A673 (cell line): Measurements from ENCODE around the gene CREB3L2.

Experiments used
- EZH2 ChIP-seq: fragments of 200-600 bp; sonication (generic); IDR thresholded peaks from 2 replicates; pipeline ENCODE4 v1.6.1; 2017; ENCODE audit warnings: borderline replicate concordance, low read depth, mild to moderate bottlenecking, mixed read lengths, antibody characterized with exemption, low read length; ENCODE audit not compliant: poor library complexity, severe bottlenecking
- TF ChIP-seq, protein P1 (sequence below): fragments of 300-800, 200-600 bp; sonication (generic); conservative IDR thresholded peaks from 2 replicates; pipeline ENCODE4 v1.5.1; 2017; ENCODE audit warnings: low read depth, mild to moderate bottlenecking, antibody characterized with exemption, low read length, moderate library complexity, mixed read lengths

- TF ChIP-seq EZH2: no peak
- TF ChIP-seq, protein P1, sequence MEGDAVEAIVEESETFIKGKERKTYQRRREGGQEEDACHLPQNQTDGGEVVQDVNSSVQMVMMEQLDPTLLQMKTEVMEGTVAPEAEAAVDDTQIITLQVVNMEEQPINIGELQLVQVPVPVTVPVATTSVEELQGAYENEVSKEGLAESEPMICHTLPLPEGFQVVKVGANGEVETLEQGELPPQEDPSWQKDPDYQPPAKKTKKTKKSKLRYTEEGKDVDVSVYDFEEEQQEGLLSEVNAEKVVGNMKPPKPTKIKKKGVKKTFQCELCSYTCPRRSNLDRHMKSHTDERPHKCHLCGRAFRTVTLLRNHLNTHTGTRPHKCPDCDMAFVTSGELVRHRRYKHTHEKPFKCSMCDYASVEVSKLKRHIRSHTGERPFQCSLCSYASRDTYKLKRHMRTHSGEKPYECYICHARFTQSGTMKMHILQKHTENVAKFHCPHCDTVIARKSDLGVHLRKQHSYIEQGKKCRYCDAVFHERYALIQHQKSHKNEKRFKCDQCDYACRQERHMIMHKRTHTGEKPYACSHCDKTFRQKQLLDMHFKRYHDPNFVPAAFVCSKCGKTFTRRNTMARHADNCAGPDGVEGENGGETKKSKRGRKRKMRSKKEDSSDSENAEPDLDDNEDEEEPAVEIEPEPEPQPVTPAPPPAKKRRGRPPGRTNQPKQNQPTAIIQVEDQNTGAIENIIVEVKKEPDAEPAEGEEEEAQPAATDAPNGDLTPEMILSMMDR: no peak
These were observed 59.3 kb downstream of the CREB3L2 start for GRCh38 chr7:137942484-137943115.
